ENCODE results near the gene RTEL1.
"Not testable (repeated sequence)": the region's sequence is repeated elsewhere in the genome, so short reads cannot be mapped to it uniquely, and the experiment has no call there.

RTEL1 gene

DNA sequence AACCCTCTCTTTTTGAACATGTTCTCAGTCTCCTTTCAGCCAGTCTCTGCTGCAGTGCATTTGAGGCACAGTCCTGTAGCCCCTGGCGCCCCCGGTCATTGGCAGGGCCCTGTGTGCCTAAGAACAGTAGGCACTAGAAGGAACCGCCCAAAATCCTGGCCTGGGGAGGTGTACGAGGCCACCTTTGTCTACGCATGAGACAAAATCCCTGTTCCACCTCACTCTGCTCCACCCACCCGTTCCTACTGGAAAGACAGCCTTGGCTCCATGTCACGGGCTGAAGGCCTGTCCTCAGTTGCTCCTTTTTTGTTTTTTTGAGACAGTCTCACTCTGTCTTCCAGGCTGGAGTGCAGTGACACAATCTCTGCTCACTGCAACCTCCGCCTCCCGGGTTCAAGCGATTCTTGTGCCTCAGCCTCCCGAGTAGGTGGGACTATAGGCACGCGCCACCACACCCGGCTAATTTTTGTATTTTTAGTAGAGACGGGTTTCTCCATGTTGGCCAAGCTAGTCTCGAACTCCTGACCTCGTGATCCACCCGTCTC lies 72.1 kb downstream of the RTEL1 start:
- DNase-seq: not testable (repeated sequence)

DNA sequence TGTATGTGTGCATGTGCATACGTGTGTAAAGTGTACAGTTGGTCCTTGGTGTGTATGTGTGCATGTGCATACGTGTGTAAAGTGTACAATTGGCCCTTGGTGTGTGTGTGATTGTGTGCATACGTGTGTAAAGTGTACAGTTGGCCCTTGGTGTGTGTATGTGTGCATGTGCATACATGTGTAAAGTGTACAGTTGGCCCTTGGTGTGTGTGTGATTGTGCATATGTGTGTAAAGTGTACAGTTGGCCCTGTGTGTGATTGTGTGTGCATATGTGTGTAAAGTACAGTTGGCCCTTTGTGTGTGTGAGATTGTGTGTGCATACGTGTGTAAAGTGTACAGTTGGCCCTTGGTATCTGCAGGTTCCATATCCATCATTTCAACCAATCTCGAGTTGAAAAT lies 73.3 kb downstream of the RTEL1 start:
- DNase-seq: no peak

DNA sequence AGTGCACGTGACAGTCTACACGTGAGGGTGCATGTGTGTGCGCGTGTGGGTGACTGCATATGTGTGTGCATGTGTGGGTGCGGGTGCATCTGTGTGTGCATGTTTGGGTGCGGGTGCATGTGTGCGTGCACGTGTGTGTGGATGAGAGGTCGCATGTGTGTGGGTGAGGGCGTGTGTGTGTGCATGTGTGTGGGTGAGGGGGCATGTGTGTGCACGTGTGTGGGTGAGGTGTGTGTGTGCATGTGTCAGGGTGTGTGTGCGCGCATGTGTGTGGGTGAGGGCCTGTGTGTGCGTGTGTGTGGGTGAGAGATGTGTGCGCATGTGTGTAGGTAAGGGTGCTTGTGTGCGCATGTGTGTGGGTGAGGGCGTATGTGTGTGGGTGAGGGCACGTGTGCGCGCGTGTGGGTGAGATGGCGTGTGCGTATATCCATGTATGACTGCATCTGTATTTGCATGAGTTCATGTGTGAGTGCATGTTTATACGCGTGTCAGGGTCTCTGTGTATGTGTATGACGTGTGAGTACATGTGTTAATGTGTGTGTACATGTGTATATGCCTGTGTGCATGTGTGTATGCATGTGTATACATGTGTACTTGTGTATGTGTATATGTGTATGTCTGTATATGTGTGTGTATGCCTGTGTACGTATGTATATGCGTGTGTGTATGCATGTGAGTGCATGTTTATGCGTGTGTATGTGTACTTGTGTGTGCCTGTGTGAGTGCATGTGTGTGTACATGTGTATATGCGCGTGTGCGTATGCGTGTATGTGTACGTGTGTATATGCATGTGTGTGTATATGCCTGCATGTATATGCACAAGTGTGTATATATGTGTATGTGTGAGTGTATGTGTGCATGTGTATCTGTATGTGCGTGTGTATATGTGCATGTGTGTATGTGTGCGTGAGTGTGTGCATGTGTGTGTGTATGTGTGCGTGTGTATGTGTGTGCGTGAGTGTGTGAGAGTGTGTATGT lies 74.3 kb downstream of the RTEL1 start:
- DNase-seq: no peak

DNA sequence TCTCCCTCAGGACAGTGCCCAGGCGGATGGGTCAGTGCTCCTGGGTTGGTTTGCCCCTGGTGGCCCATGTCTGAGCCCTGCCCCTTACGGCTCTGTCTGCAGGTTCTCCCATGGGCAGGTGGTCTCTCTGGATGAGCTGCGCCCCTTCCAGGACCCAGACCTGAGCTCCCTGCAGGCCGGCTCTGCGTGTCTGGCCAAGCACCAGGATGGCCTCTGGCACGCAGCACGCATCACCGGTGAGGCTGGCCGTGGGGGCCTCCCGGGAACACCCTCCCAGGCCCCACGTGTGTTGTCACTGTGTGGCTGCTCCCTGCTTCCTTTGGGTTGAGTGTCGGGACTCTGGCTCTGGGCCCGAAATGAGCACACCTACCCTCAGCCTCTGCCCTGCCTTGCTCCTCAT lies 75.0 kb downstream of the RTEL1 start:
- DNase-seq: no peak

DNA sequence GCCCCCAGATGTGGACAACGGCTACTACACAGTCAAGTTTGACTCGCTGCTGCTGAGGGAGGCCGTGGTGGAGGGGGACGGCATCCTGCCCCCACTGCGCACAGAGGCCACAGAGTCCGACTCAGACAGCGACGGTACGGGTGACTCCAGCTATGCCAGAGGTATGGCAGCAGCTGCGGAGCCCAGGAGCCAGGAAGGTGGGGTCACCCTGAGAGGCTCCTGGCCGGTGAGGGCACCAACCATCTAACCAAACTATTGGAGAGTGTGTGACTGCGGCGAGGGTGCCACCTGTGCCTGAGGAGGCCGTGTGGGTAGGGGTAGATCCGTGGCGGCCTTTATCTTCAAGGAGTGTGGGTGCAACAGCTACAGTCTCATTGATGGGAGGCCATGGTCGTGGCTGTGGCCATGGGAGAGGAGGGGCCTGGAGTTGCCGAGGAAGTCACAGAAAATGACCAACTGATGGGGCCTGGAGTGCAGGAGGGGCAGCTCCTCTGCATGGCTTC lies 75.5 kb downstream of the RTEL1 start:
- DNase-seq: no peak

DNA sequence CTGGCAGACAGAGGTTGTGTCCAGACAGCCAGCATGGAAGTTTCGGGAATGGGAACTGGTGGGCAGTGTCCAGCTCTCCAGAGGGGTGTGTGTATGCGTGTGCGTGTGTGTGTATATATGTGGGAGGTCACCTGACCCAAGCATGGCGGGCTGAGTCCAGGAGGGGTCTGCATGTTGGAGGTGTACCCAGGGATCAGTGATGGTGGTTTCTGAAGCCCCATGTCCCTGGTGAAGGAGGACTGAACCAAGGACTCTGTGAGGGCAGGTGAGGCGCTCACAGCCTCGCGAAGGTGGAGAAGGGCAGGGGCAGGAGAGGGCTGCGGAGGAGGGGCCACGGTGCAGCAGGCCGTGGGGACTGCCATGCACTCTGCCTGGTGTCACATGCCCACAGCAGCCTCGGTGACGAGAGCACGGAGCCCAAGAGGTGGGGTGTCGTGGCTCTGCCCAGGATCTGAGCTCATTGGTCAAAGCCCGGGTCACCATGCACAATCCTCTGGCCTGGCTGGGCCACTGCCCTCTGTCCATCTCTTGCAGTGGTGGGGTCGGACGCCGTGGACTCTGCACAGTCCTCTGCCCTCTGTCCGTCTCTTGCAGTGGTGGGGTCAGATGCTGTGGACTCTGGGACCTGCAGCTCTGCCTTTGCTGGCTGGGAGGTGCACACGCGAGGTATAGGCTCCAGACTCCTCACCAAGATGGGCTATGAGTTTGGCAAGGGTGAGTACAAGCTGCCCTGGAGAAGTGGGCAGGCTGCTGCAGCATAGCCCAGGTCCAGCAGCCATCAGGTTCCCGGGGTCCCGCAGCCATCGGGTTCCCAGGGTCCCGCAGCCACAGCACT lies 76.2 kb downstream of the RTEL1 start:
- DNase-seq: no peak

DNA sequence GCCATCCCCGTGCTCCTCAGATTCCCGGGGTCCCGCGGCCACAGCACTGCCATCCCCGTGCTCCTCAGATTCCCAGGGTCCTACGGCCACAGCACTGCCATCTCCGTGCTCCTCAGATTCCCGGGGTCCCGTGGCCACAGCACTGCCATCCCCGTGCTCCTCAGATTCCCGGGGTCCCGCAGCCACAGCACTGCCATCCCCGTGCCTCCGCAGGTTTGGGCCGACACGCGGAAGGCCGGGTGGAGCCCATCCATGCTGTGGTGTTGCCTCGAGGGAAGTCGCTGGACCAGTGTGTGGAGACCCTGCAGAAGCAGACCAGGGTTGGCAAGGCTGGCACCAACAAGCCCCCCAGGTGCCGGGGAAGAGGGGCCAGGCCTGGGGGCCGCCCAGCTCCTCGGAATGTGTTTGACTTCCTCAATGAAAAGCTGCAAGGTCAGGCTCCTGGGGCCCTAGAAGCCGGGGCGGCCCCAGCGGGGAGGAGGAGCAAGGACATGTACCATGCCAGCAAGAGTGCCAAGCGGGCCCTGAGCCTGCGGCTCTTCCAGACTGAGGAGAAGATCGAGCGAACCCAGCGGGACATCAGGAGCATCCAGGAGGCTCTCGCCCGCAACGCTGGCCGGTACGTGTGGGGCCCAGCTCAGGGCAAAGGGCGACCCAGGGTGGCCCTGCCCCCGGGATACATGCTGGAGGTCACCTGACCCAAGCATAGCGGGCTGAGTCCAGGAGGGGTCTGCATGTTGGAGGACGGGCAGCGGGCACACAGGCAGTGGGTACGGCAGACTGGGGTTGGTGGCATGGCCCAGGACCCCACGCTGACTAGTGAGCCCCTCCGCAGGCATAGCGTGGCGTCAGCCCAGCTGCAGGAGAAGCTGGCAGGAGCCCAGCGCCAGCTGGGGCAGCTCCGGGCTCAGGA lies 77.1 kb downstream of the RTEL1 start:
- DNase-seq: no peak

DNA sequence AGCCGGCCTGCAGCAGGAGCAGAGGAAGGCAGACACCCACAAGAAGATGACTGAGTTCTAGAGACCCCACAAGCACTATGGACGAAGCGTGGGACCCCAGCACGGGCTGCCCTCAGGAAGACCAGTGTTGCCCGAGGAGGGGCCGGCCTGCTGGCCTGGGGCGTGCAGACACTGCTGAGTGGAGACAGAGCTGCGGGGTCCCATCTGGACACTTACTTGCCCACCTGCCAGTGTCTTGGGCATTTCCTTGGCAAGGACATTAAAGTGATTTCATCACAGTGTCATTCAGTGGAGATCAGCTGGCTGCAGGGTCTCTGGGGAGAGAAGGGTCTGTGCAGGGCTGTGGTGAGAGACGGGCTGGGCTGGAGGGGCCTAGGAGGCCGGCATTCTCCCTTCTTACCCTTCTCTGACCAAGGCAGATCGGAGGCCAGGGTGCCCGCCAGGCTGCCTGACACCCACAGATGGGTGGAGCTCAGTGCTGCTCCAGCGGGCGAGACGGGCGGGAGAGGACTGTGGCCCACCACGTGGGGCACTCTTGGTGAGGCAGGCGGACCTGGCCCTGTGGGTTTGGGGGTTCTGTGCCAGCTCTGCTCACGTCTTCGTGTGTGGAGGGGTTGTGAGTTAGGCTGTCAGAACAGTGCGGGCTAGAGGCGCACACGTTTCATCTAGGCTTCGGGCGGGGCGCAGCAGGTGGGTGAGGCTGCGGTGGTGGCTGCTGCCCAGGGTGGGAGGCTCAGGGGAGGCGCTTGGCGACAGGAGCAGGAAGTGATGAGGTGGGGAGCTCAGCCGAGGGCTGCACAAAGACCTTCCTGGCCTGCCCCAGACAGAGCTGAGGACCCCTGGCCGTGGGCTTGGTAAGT lies 78.0 kb downstream of the RTEL1 start, which contains the start of gene LIME1:
Gene LIME1, plus strand, starts transcription at position 806 of the 860 bp plus-strand sequence. CDS start 886 bp downstream, outside the sequence.
- DNase-seq: peak; percentile 52 to 58

DNA sequence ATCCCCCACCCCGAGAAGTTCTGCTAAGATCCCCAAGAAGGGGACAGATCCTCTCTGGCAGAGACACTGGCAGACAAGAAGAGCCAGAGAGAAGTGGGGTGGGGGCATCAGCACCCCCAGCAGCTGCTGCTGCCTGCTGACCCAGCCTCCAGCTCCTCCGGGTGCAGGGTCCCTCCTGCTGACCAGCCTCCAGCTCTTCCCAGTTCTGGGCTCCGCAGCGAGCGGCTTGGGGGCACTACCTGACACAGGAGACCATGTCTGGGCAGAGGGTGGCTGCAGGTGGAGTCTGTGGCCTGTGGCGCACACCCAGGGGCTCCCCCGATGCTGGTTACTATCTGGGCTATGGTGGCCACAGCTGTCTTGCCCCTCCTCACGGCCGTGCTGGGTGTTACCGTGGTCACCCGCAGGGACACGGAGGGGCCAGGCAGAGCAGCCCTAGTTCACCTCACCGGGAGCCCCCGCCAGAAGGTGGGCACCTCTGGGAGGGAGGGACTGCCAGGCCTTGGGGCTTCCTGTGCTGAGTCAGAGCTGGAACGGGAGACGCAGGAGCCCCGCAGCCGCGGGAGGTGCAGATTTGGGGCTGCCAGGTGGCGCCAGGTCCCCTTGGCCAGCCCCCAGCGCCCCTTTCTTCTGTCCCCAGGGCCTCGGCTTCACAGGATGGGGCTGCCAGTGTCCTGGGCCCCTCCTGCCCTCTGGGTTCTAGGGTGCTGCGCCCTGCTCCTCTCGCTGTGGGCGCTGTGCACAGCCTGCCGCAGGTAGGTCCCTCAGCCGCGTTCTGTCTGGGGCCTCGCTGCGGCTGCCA lies 79.0 kb downstream of the RTEL1 start:
- DNase-seq: peak; percentile 47 to 55

DNA sequence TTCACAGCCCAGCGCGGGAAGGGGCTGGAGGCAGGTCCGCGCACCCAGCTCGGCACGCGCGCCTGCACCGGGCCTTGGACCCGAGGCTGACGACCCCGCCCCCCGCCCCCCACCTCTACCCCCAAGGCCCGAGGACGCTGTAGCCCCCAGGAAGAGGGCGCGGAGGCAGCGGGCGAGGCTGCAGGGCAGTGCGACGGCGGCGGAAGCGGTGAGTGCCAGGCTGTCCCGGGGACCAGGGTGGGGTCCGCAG lies 79.5 kb downstream of the RTEL1 start:
- no peak for DNase-seq

DNA sequence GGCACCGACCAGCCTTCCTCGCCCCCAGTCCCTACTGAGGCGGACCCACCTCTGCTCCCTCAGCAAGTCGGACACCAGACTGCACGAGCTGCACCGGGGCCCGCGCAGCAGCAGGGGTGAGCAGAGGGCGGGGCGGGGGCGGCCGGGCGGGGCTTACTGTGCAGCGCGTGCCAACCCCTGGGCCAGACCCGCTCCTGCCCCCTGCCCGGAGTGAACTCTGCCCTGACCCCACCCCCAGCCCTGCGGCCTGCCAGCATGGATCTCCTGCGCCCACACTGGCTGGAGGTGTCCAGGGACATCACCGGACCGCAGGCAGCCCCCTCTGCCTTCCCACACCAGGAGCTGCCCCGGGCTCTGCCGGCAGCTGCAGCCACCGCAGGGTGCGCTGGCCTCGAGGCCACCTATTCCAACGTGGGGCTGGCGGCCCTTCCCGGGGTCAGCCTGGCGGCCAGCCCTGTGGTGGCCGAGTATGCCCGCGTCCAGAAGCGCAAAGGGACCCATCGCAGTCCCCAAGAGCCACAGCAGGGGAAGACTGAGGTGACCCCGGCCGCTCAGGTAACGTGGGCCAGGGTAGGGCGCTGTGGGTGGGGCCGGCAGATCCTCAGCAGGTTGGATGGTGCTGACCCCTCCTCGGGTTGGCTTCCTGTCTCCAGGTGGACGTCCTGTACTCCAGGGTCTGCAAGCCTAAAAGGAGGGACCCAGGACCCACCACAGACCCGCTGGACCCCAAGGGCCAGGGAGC lies 80.0 kb downstream of the RTEL1 start:
- peak; percentile 42 to 46 for DNase-seq

DNA sequence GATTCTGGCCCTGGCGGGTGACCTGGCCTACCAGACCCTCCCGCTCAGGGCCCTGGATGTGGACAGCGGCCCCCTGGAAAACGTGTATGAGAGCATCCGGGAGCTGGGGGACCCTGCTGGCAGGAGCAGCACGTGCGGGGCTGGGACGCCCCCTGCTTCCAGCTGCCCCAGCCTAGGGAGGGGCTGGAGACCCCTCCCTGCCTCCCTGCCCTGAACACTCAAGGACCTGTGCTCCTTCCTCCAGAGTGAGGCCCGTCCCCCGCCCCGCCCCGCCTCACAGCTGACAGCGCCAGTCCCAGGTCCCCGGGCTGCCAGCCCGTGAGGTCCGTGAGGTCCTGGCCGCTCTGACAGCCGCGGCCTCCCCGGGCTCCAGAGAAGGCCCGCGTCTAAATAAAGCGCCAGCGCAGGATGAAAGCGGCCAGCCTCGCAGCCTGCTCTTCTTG lies 80.6 kb downstream of the RTEL1 start:
- peak; percentile 46 to 53 for DNase-seq

DNA sequence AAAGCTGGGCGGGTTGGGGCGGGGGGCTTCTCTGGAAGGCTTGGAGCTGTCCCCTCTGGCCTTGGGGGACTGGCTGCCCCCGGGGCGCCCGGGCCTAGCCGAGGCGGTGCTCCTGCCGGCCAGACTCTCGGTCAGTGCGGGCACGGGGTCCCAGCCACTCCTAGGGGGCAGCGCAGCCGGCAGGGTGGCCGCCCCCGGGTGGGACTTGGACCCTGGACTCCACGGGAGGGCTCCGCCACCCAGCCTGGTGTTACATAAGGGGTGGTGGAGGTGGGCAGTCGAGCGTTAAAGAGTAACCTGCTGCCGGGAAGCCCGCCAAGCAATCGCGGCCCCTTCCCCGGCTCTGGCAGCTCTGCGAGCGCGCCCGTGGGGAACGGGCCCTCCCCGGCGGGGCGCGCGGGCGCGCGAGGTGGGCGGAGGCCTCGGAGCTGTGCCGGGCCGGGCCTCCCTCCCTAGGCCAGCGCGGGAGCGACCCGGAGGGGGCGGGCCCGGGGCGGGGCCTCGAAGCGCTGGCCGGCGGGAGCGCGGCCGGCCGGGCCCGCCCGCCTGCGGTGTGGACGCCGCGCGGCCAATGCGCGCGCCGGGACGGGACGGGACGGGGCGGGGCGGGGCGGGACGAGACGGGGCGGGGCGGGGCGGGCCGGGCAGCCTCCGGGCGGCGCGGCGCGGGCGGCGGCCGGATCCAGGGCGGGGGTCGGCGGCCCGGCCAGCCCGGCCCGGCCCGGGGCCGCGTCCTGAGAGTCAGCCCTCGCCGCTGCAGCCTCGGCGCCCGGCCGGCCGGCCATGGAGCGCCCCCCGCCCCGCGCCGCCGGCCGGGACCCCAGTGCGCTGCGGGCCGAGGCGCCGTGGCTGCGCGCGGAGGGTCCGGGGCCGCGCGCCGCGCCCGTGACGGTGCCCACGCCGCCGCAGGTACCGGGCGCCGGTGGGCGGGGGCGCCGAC lies 81.3 kb downstream of the RTEL1 start, which contains the start of gene SLC2A4RG:
Gene SLC2A4RG, plus strand, starts transcription at position 647 of the 940 bp plus-strand sequence. Its CDS starts 137 bp downstream, at position 784.
- DNase-seq: peak; percentile 69 to 70

DNA sequence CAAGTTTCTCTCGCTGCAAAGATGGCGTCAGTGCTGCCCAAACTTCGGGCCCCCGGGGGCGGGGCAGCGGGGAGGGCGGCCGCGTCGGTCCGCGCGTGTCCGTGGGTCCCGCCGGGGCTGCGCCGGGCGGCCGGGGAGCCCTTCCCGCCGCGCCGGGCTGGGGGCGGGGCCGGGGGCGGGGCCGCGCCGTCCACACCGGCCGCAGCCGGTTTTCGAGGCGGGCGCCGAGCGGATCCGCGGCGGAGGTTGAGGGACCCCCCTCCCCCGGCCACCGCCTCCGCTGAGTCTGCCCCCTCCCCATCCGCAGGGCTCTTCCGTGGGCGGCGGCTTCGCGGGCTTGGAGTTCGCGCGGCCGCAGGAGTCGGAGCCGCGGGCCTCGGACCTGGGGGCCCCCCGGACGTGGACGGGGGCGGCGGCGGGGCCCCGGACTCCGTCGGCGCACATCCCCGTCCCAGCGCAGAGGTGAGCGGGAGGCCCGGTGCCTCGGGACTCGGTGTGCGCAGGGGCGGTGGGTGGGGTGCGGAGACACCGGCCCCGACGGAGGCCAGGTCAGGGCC lies 82.0 kb downstream of the RTEL1 start:
- DNase-seq: peak; percentile 38 to 42

DNA sequence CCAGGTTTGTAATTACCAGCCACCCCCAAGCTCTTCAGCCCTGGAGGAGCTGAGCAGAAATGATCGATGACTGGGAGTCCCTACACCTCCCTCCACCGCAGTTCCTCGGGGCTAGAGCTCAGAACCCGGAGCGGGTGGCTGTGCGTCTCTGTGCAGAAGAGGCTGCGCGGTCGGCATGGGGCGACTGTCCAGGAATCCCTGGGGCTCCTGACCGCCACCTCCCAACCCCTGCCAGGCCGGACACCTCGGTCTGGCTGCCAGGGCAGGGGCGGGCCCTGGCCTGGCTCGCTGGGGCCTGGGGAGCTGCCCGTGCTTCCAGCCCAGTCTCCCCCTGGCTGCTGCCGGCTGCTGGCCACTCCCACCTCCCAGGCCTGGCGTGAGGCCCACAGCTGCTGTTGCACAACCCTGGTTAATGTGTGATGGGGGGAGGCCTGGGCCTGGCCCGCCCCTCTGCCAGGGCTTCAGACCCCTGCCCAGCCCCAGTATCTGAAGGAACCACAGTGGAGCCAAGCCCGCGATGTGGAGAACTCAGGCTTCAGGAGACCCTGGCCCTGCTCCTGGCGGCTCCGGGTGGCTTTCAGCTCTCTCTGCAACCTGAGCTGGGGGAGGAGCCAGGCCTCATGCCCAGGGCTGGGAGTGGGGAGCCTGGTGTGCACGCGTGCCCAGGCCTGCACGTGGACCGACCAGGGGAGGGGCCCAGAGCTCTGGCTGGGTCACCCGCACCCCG lies 82.7 kb downstream of the RTEL1 start:
- peak; percentile 33 to 48 for DNase-seq

DNA sequence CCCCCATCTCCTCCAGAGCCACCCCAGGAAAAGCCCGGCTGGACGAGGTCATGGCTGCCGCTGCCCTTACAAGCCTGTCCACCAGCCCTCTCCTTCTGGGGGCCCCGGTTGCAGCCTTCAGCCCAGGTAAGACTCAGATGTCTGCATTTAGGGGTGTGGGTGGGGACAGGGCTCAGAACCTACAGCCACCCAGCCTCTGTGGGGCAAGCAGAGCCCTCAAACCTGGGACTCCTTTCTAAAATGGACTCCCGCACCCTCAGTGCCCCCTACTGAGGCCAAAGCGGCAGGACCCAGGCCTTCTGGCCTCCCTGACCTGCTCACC lies 83.2 kb downstream of the RTEL1 start:
- no peak for DNase-seq

DNA sequence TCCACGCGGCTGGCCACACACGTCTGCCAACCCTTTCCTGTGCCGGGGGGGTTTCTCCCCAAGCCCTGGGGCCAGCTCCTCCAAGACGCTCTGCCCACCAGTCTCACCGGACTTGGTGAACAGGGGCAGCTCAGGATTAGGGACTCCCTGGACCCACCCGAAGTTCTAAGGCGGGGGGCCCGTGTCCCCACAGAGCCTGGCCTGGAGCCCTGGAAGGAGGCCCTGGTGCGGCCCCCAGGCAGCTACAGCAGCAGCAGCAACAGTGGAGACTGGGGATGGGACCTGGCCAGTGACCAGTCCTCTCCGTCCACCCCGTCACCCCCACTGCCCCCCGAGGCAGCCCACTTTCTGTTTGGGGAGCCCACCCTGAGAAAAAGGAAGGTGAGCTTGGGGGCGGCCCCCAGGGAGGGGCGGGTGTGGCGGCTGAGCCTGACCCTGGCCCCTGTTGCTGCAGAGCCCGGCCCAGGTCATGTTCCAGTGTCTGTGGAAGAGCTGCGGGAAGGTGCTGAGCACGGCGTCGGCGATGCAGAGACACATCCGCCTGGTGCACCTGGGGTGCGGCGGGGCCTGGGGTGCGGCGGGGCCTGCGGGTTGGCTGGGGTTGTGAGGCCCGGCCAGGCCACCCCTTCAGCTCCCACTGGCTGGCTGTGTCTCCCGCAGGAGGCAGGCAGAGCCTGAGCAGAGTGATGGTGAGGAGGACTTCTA lies 83.7 kb downstream of the RTEL1 start:
- no peak for DNase-seq

All from activated CD4-positive, alpha-beta T cell treated with anti-CD3 and anti-CD28 coated beads, Interleukin-2, amount 50 U/mL, for 48 hours (primary cell).